Large intestine (tissue), 3 donors: ENCODE data around the gene NXN. TPM values are rescaled to one million over a fixed set of nuclear protein-coding genes. Genes with fewer than 3 reads are reported as not detected.

Source experiments
- DNase-seq, 2 donors: peaks; one replicate each; pipeline versions ENCODE4 v3.0.0 to v3.0.0-alpha.2; 2013
- H3K27ac ChIP-seq: one replicate; pipeline ENCODE4 v1.5.1; 2013; ENCODE audit warnings: low read length
- H3K27me3 ChIP-seq: 2 replicates; pipeline ENCODE4 v1.6.1; 2013; ENCODE audit warnings: low read length; ENCODE audit not compliant: control insufficient read depth, insufficient read depth
- H3K36me3 ChIP-seq: 2 replicates; pipeline ENCODE4 v1.6.1; 2013; ENCODE audit warnings: low read length; ENCODE audit not compliant: control insufficient read depth, insufficient read depth
- H3K4me1 ChIP-seq: one replicate; pipeline ENCODE4 v1.6.1; 2013; ENCODE audit warnings: low read length; ENCODE audit not compliant: control insufficient read depth, insufficient read depth
- H3K4me3 ChIP-seq: one replicate; pipeline ENCODE4 v1.5.1; 2013; ENCODE audit warnings: low read length
- H3K9me3 ChIP-seq: one replicate; pipeline ENCODE4 v1.6.1; 2013; ENCODE audit warnings: mild to moderate bottlenecking, low read depth, low read length, moderate library complexity; ENCODE audit not compliant: control insufficient read depth
- WGBS: methylation state at CpG from one replicate; pipeline ENCODE4 v1.1.5; 2013; ENCODE audit warnings: low lambda C conversion rate; ENCODE audit not compliant: insufficient coverage; 5-methylcytosine and 5-hydroxymethylcytosine counted together
- polyA plus RNA-seq: library from polyadenylated mRNA; unstranded; fragments of 120-200 nt; gene quantifications from one replicate; pipeline ENCODE4 v1.2.1, GENCODE V29; 2013

NXN gene
- polyA plus RNA-seq, 1 donor: 22.3 TPM

GRCh38 chr17:1013729-1014090 lies 34.1 kb upstream of the NXN start:
- Histone ChIP-seq H3K4me1 (no peaks in the 10 kb centered on the region), H3K36me3 (peaks cover 52% of the 10 kb centered on the region)
- 100% methylated on average over 1 of the region's 9 CpGs for WGBS

GRCh38 chr17:1012823-1013728 lies 33.5 kb upstream of the NXN start:
- no CpG with 5 or more reads among the region's 30 CpGs for WGBS
- Histone ChIP-seq H3K27ac (no peak overlapping the region), H3K36me3 (peaks cover 56% of the 10 kb centered on the region), H3K9me3 (no peaks in the 10 kb centered on the region), H3K4me1 (no peaks in the 10 kb centered on the region), H3K27me3 (no peaks in the 10 kb centered on the region), H3K4me3 (no peak overlapping the region)
- DNase-seq: no peak

More at GRCh38 chr17:1013729-1014090, 34.1 kb upstream of the NXN start:
- Histone ChIP-seq H3K27me3 (no peaks in the 10 kb centered on the region), H3K9me3 (no peaks in the 10 kb centered on the region), H3K27ac (no peak overlapping the region), H3K4me3 (no peak overlapping the region)
- DNase-seq: no peak

DNA sequence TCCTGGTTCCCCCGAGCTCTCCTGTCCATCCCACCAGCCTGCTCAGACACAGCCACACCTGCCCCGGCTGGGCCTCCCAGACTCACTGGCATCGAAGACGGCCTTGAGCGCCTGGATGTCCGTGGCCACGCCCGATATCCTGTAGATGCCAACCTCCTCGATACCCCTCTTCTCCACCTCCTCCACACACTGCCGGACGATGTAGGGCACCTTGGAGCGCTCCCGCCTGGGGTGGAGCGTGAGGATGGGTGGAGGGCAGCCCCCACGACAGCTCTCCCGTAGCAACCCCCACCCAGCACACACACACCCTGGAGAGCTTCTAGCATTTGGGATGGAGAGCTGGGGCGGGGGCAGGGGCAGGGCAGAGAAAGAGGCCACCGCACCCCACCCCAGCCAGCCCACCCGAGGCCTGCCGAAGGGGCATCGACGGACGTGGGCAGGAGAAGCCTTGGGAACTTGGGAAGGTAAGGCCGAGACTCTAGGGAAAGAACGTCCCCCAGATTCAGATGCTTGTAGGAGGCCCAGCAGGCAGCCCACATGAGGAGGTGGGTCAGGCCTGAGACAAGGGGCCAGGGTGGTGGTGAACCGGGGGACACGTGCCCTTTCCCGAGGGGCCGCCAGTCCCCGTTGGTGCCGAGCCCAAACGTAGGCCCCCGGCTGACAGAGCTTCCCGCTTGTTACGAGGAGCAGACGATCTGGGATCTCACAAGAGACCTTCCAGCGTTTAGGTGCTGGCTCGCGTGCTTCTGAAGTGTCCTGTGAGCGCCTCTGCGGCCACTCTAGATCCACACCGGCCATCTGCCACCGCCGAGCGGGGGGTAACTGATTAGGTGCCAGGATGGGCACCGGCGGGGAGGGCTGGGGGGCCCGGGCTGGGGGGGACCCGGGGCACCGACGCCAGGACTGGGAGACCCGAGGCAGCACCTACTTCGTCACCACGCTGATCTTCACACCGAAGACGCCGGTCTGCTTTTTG lies 32.5 kb upstream of the NXN start:
- Histone ChIP-seq H3K36me3 (peaks cover 66% of the 10 kb centered on the region), H3K4me1 (no peaks in the 10 kb centered on the region), H3K4me3 (no peak overlapping the region), H3K27me3 (no peaks in the 10 kb centered on the region), H3K9me3 (no peaks in the 10 kb centered on the region), H3K27ac (no peak overlapping the region)
- WGBS: no CpG with 5 or more reads among the region's 57 CpGs
- DNase-seq: no peak

GRCh38 chr17:1011138-1011537 lies 31.6 kb upstream of the NXN start:
- no peaks in the 10 kb centered on the region for H3K9me3 ChIP-seq
- no peak overlapping the region for H3K27ac ChIP-seq
- no peak overlapping the region for H3K4me3 ChIP-seq
- WGBS: no CpG with 5 or more reads among the region's 10 CpGs
- DNase-seq: no peak
- H3K27me3 ChIP-seq: no peaks in the 10 kb centered on the region
- H3K4me1 ChIP-seq: no peaks in the 10 kb centered on the region
- H3K36me3 ChIP-seq: peaks cover 68% of the 10 kb centered on the region

DNA sequence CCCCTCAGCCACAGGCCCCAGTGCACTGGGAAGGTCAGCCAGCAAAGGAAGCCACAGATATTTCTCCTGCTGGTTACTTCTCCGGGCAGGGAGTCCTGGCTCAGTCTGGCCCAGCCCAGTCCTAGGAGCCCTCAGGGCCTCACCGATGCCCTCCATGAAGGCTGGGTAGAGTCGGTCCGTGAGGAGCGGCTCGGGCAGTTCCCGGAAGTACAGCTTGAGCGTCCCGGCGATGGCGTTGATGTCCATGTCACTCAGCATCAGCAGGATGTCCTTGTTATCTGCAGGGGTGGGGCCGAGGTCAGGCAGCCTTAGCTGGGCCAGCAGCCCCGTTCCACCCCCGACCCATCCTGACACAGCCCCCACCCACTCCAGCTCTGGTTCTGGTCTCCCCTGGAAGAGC lies 31.0 kb upstream of the NXN start:
- Histone ChIP-seq H3K36me3 (peaks cover 73% of the 10 kb centered on the region), H3K27me3 (no peaks in the 10 kb centered on the region), H3K4me1 (no peaks in the 10 kb centered on the region), H3K9me3 (no peaks in the 10 kb centered on the region), H3K4me3 (no peak overlapping the region), H3K27ac (no peak overlapping the region)
- no CpG with 5 or more reads among the region's 14 CpGs for WGBS
- no peak for DNase-seq

DNA sequence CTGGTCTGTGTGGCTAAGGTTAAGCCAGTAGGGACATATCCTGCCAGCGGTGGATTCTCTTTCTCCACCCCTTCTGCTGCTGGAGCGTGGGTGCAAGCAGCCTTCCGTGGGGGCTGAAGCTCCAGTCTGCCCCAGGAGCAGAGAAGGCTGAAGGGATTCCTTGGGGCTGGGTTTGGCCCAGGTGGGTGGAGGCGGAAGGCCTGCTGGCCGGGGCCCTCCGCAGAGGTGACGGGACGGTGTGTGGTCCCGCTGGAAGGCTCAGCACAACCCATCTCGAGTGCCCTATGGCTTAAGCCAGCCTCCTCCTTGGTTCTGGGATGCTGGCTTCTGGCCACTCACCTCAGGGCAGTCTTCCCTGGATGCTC lies 30.5 kb upstream of the NXN start:
- no peak for DNase-seq
- H3K27me3 ChIP-seq: no peaks in the 10 kb centered on the region
- H3K9me3 ChIP-seq: no peaks in the 10 kb centered on the region
- no peak overlapping the region for H3K4me3 ChIP-seq
- H3K36me3 ChIP-seq: peaks cover 78% of the 10 kb centered on the region
- H3K4me1 ChIP-seq: peaks cover 4% of the 10 kb centered on the region
- no peak overlapping the region for H3K27ac ChIP-seq
- WGBS: no CpG with 5 or more reads among the region's 10 CpGs

DNA sequence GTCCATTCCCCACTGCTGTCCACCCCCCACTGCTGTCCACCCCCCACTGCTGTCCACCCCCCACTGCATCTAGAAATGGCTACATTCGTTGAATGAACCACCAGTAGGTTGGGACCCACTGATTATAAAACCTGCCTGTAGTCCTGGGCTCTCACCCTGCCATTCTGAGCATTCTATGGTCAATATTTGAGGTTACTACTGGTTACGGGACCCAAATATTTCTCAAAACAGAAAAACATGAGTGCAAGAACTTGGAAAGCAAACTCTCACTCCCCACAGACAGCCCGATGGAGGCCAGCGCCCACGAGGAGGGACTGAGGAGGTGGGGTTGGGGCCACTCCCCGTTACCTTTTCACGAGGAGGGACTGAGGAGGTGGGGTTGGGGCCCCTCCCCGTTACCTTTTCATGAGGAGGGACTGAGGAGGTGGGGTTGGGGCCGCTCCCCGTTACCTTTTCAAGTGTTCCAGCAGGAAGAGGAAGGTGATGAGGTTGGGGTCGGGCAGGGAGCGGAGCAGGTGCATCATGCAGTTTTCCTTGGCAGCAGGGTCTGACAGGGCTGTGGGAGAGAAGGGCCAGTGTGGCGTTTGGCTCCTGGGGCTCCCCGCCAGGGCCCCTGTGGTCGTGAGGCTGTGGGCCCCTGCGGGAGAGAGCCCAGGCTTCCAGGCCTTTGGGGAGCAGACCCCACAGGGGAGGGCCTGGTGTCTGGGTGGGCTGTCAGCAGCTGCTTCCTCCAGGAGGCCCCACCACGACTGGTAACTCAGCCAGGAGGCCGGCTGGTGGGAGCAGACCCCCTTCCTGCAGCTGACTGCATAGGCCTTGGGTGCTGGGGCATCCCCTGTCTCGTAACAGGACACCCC lies 29.9 kb upstream of the NXN start:
- Histone ChIP-seq H3K36me3 (peaks cover 84% of the 10 kb centered on the region), H3K27me3 (no peaks in the 10 kb centered on the region), H3K4me3 (no peak overlapping the region), H3K27ac (no peak overlapping the region), H3K9me3 (no peaks in the 10 kb centered on the region), H3K4me1 (peaks cover 10% of the 10 kb centered on the region)
- DNase-seq: no peak
- no CpG with 5 or more reads among the region's 19 CpGs for WGBS

DNA sequence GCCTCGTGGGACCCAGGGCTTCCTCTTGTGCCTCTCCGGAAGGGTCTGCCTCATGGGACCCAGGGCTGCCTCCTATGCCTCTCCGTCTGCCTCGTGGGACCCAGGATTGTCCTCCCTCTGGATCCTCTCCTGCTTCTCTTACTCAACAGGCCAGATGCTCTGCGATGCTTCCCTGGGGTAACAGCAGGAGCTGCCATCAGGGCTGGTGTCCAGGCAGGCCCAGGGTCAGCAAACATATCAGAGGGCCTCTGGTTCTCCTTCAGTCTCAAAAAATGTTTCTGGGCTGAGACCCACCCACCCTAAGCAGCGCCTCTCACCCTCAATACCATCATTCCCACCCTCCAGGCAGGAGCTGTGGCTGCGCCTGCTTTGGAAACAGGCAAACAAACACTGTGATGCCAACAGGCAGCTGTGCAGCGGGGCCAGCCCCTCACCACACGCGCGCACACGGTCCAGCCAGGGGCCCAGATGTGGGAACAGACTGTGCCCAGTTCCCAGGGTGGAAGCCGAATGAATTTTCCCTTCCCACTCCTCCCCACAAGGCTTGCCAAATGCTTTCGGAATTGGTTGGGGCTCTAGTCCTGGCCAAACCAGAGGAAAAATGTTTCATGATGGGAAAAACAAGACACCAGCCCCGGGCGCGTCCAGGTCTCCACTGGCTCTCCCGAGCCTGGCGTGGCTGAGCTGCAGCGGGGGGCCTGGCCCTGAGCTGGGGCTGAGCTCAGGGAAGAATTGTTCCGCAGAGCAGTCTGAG lies 28.6 kb upstream of the NXN start:
- H3K36me3 ChIP-seq: peaks cover 92% of the 10 kb centered on the region
- peaks cover 19% of the 10 kb centered on the region for H3K4me1 ChIP-seq
- WGBS: no CpG with 5 or more reads among the region's 21 CpGs
- no peak for DNase-seq
- H3K27ac ChIP-seq: no peak overlapping the region
- no peaks in the 10 kb centered on the region for H3K27me3 ChIP-seq
- H3K9me3 ChIP-seq: no peaks in the 10 kb centered on the region
- H3K4me3 ChIP-seq: no peak overlapping the region

- H3K9me3 ChIP-seq: no peaks in the 10 kb centered on the region
- no peak overlapping the region for H3K4me3 ChIP-seq
- H3K36me3 ChIP-seq: peaks cover 94% of the 10 kb centered on the region
- WGBS: no CpG with 5 or more reads among the region's 16 CpGs
- no peak overlapping the region for H3K27ac ChIP-seq
- DNase-seq: no peak
- H3K4me1 ChIP-seq: peaks cover 19% of the 10 kb centered on the region
- no peaks in the 10 kb centered on the region for H3K27me3 ChIP-seq
Measured at GRCh38 chr17:1007310-1008007, 27.9 kb upstream of the NXN start.
